Stimulated activated CD8-positive, alpha-beta memory T cell treated with anti-CD3 and anti-CD28 coated beads, Interleukin-12 subunit alpha, Interleukin-12 subunit beta, amount 100 ng/mL, for 1 hour (primary cell): Measurements from ENCODE around the gene PPARG.

Experiments
- DNase-seq: peaks from one replicate; pipeline ENCODE4 v3.0.0-alpha.2; 2020; ENCODE audit warnings: low read depth

The PPARG gene

DNA sequence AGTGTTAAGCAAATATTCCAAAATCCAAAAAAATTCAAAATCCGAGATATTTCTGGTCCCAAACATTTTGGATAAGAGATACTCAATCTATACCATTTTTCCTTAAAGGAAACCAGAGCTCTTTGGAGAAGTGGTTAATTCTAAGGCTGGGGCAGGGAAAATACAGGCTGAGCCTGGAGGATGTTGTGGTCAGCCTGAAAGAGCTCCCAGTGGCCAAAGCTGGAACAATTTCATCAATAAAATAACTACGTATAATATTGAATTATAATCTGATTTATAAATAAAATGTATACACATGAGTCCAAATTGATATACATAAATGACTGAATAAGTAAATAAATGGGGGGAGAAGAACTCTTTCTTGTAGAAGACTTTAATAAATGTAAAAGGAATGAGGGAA is 24.6 kb downstream of the PPARG start:
- no peak for DNase-seq

GRCh38 chr3:12316253-12316652 is 27.4 kb downstream of the PPARG start:
- DNase-seq, result no peak

DNA sequence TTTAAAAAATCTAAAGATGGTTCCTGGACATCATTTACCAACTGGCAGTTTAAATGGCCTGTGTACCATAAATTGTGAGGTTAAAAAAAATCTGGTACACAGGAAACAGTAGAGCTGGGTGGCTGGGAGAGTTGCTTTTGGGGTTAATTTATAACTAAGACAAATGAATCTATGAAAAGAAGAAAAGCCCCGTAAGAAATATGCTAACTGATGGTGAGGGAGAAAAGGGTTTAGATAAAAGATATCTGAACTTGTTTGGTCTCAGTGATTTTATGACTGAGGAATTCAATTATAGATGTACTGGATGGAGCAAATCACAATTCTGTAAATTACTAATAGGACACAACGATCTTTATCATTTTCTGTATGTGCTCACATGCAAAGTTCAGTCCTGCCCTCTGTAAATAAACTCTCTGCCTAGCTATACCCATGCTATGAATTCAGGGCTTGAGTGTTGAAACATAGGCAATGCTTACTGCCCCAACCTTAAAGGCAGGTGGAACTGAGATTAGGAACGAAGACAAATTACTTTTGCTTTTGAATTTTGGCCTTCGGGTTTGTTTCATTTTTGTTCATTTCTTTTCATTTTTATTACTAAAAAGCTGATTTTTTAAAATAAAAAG is 28.0 kb downstream of the PPARG start:
- DNase-seq, result no peak

DNA sequence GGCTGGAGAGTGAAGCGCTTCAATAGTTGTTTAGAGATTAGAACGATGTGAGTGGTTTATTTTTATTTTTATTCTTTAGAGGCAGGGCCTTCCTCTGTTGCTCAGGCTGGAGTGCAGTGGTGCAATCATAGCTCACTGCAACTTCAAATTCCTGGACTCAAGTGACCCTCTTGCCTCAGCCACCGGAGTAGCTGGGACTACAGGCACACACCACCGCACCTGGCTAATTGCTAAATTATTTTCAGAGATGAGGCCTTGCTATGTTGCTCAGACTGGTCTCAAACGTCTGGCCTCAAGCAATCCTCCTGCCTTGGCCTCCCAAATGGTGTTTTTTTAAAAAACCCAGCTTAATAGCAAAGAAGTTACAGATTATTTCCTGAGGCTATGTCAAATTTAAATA is 29.0 kb downstream of the PPARG start:
- no peak for DNase-seq

- no peak for DNase-seq
Observed at GRCh38 chr3:12318758-12319621, 30.1 kb downstream of the PPARG start.

DNA sequence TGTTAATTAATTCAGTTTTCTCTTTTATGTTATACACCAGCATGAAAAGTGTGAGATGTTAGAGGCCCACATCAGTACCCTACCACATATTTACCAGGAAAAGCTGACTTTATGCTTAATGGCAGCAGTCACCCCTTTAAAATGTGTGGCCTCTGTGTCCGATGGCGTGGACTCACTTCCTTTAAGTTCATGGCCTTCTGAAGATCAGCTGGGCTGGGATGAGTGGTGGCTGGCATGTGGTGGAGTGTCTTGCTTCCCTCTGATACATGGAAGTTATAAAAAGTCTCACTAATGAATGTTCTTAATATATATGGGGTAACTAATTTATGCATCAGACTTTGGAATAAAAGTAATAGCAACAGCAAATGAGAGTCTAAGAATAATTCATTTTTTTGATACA is 32.1 kb downstream of the PPARG start:
- no peak for DNase-seq

DNA sequence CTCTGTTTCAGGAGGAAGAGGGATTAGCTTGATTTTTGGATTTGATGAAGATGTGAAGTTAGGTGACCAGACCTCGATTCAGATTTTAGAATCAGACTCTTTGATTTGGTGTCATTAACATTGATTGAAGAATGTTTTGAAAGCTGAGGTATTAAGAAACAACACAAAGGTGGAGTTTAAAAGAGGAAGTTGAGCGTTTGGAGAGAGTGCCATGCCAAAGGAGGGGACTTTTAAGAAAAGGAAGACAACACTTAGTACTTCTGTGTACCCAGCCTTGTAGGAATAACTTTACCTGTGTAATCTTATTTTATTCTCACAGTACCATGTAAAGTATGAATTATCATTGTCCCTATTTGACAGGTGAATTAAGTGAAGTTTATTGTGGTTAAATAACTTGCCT is 34.4 kb downstream of the PPARG start:
- DNase-seq, result no peak

GRCh38 chr3:12325586-12326515 is 37.0 kb downstream of the PPARG start:
- DNase-seq, result no peak

- DNase-seq, result no peak
Observed at GRCh38 chr3:12327021-12327420, 38.2 kb downstream of the PPARG start.

GRCh38 chr3:12328132-12328836 is 39.4 kb downstream of the PPARG start:
- DNase-seq, result no peak

DNA sequence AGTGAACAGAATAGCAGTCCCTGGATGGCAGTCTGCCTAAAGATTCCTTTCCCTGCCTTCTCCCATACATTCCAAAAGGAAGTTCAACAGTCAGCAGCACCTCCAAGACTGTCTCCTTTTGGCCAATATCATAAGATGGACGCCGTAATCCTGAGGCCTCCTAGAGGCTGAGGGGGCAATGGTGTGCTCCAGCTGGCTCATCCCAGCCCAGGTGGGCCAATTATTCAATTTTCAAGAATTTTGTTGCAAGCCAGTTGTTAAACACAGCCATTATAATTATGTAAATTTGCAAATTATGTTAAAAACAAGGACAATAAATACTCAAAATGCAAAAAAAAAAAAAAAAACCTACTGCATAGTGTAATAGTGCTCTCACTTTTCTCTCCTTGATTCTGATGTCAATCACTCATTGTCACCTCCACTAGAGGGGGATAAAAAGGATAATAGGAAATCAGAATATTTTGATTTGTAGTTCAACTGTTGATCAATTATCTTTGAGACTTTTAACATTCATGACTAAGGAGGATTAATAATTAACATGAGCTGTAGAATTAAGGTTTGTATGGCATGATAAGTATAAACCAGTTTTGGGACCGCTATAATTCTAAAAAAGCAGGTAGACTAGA is 40.1 kb downstream of the PPARG start:
- no peak for DNase-seq

- no peak for DNase-seq
Observed at GRCh38 chr3:12334786-12335185, 45.9 kb downstream of the PPARG start.

DNA sequence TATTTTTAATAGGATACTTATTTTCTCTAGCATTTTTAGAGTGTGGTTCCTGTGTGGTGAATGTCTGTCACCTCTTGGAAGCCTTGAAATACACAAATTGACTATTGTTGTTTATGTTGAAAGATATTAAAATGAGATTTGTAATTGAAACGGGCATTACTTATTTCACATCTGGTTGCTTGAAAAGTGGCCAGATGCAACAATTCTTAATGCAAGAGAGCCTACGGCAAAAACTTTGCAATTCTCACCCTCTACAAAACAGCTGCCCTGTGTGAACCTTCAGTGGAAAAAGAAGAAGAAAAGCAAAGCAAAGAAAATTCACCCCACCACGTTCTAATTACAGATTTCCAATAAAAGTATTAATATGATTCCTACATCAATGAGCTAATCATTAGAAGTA is 46.6 kb downstream of the PPARG start:
- DNase-seq, result no peak

DNA sequence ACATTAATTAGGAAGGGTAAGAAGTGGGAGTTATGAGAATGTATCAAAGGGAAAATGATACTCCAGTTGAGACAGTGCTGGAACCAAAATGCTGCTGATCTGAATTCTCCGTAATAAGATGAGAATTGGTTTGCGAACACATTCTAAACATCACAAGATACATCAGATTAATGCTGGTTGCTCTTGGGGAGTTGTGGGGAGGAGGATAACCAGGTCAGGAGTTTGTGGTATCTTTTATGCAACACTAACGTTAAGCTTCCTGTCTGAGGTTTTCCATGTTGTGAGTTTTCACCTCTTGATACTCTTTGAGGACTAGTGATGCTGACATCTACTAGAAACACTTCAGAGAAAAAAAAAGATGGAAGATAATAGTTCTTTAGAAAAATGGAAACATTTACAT is 47.2 kb downstream of the PPARG start:
- DNase-seq, result no peak

GRCh38 chr3:12338595-12339546 is 50.0 kb downstream of the PPARG start:
- DNase-seq, result no peak

DNA sequence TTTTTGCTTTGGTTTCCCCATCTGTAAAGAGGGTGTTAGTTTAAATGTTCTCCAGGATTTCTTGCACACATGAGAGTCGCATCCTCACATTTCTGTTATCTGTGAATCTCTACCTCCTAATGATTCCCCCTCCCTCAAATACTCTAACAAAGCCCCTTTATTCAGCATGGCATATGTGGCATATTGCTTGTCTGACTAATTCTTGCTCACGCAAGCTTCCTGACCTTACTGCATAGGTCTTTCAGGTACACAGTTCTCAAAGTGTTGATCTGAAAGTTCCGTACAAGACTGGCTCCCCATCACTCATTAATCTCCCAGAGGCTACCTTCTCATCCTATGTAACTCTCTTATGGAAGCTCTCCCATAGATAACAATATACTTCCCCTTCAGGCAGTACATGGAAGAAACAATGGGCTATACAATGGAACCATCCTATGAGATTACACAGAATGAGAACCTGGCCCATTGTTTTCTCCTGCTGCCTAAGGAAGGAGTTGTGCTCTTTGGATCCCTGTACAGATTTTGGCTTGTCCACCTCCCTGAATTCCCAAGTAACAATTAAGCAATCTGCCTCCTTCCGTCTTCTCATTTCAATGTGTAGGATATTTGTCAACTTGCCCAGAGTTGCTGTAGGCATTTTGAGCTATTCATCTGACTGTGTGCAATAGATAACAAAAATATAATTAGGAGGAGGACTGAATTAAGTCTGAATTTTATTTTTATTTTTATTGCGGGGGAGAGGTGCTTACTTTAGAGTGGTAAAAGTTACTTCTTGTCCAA is 51.0 kb downstream of the PPARG start:
- no peak for DNase-seq

GRCh38 chr3:12340506-12340905 is 51.6 kb downstream of the PPARG start:
- DNase-seq, result no peak

DNA sequence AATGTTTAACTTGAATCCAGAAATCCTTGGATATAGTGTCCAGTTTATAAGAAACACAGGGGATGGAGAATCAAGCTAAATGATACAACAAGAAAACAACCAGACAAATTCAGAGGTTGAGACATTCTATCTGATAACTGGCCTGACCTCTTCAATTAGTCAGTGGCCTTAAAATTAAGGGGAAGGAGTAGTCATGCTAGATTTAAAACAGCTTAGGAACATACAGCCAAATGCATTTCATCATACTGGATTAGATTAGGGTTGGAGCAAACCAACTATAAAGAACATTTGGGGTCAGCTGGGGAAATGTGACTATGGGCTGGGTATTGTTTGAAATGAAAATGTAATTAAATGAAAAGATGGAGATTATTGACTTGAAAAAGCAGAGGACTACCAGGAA is 53.3 kb downstream of the PPARG start:
- DNase-seq, result no peak

DNA sequence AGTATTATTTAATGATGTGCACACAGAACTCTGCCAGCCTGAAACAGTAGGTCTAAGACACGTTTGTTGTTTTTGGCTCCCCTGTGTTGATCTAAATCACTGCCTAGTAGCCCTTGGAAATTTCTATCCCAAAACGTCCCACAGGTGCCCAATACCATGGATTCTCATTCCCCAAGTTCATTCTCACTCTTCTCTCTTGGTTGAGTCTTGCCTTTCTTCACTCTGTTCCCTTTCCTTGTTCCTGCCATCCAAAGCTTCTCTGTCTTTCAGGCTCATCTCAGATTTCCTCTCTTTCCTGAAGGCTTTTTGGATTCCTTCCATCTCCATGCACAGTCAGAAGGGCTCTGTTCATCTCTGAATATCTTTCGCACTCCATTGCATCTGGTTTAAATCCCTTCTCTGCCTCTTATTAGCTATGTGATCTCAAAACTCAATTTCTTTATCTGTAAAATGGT is 54.2 kb downstream of the PPARG start:
- no peak for DNase-seq
